ENCODE results near the gene ADGRB2.

DNA sequence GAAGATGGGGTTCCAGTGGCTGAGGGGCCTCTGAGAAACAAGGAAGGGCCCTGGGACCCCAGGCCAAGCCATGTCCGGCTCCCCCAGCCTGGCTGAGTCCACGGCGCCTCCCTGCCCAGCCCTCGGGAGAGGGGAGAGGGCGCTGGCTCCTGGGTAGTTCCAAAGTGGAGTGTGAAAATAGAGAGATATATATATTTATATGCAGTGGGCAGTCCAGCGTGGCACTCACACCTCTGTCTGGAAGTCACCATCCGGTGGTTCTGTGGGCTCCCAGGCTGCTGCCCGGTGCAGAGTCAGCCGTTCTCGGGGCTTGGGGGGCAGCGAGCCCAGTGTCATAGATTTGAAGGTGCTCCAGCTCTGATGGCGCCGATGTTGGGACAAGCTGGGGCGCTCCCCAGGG lies 36.9 kb downstream of the ADGRB2 start:
- TF ChIP-seq CTCF (IDR thresholded peaks at IDR 0.05; ENCODE audit: low read depth, low read length) (no peak), EZH2phosphoT487 (IDR thresholded peaks at IDR 0.05; ENCODE audit: low read depth) (no peak)

Data from OCI-LY3 (cell line).